HG03135 (cell line): ENCODE results near the gene ATP5PF.
"Not testable (repeated sequence)": the region's sequence is repeated elsewhere in the genome, so short reads cannot be mapped to it uniquely, and the experiment has no call there.

Experiments used
- ATAC-seq: cut with Tn5 transposase; IDR thresholded peaks from one replicate; pipeline ENCODE4 v1.9.1; 2021; ENCODE audit warnings: mild to moderate bottlenecking, moderate library complexity; ENCODE audit not compliant: unreplicated experiment

Gene ATP5PF

DNA sequence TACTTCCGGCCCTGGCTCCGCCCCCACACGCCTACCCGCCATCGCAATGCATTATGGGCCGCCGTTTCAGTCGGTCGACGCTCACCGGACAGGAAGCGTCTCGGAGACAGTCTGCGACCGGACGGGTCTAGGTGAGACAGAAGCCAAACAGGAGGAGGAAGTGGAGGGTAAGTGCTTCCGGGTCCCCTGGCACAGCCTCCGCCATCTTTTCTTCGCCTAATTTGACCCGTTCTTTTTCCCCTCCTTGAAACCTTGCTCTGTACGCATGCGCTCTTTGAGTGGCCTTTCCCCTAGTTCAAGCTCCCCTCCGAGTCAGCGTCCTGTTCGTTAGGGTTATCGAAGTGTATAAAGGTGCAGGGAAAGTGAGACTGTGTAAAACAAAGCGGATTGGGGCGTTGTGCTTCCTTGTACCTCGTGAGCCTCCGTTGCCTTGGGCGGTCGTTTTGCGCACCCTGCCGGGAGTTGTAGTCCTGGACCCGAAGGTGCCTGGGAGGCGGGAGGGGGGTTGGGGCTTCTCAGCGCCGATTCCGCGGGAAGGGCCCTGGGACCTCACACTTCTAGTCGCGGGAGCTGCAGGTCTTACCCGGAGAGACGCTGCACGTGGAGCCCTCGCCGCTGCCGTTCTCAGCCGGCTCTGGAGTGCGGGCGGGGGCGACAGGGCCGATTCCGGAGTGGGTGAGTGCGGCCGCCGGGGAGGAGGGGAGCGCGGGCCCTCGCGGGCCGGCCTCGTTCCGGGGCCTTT is at the start of gene ATP5PF, which contains the start of gene GABPA:
Gene ATP5PF (minus strand): TSS at position 1 of the 742 bp plus-strand sequence. CDS start 5,110 bp downstream, outside the sequence.
Gene GABPA (plus strand): TSS at position 69 of the 742 bp plus-strand sequence. CDS start 6,627 bp downstream, outside the sequence.
- ATAC-seq, result peak; percentile 92

DNA sequence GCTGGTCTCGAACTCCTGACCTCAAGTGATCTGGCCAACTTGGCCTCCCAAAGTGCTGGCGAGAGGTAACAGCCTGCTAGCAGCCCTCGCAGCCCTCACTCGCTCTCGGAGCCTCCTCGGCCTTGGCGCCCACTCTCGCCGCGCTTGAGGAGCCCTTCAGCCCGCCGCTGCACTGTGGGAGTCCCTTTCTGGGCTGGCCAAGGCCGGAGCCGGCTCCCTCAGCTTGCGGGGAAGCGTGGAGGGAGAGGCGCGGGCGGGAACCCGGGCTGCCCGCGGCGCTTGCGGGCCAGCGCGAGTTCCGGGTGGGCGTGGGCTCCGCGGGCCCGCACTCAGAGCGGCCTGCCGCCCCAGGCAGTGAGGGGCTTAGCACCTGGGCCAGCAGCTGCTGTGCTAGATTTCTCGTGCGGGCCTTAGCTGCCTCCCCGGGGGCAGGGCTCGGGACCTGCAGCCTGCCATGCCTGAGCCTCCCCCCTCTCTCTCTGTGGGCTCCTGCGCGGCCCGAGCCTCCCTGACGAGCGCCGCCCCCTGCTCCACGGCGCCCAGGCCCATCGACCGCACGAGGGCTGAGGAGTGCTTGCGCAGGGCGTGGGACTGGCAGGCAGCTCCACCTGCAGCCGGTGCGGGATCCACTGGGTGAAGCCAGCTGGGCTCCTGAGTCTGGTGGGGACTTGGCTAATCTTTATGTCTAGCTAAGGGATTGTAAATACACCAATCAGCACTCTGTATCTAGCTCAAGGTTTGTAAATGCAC is 43.6 kb upstream of the ATP5PF start:
- not testable (repeated sequence) for ATAC-seq

DNA sequence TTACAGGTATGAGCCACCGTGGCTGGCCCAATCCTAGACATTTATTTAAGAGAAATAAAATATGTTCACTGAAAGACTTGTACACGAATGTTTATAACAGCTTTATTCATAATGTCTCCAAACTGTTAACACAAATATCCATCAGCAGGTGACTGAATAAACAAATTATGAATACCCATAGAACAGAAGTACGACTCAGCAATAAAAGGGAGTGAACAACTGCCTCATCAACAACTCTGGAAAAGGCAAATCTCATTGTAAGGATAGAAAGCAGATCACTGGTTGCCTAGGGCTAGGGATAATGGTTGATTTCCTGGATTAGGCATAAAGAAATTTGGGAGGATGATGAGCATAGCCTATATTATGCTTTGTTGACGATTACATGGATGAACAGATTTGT is 41.7 kb upstream of the ATP5PF start:
- ATAC-seq, result no peak

- ATAC-seq, result no peak
These were observed 38.0 kb upstream of the ATP5PF start for GRCh38 chr21:25772686-25773085.

DNA sequence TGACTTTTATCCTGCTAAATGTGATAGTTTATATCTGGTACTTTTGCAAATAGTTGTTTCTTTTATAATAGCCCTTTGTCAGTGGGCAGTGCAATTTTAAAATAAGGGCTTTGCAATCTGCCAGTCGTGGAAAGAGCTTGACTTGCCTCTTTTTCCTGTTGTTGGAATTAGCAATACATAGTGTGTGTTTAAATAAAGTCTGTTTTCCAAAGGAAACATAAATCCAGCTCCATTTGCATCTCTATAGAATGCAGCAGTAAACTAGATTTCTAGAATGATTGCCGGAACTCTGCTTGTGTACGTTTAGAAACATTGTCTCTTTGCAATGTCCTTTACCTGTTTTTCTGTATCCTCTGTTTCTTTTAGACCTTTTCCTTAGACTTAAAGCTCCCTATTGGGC is 33.2 kb upstream of the ATP5PF start:
- ATAC-seq, result no peak

DNA sequence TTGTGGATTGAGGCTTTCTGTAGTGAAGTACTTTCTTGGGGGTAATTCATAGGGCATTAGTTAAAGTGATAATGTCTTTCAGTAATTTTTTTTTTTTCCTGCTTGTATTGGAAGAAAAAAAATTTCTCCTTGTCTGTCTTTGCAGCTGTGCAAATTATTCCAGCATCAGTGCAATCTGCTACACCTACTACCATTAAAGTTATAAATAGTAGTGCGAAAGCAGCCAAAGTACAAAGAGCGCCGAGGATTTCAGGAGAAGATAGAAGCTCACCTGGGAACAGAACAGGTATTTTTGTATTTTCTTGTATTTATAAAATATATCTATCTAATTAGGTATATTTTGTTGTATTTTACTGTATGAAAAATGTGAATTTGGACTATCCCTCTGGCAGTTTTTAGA is 29.4 kb upstream of the ATP5PF start:
- no peak for ATAC-seq

DNA sequence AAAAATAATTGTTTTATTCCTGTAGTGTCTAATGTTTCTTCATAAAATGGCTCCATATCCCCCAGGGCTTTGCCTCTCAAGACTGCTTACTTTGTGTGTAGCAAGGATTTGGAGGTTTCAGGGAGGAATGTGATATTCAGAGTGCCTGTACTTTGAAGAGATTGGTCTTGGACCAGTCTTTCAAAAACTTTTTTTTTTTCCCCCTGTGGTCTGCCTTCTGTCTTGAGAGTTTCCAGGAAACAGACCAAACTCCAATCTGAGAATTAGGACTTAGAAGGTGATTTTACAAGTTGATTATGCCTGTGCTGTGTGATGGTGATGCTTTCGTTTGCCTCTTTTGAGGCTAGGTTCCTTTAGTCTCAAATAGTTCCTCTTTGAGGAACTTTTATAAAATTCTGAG is 26.0 kb upstream of the ATP5PF start:
- no peak for ATAC-seq

GRCh38 chr21:25760061-25760460 is 25.4 kb upstream of the ATP5PF start:
- no peak for ATAC-seq

- no peak for ATAC-seq
These were observed 24.9 kb upstream of the ATP5PF start for GRCh38 chr21:25759573-25759972.

GRCh38 chr21:25757531-25757930 is 22.8 kb upstream of the ATP5PF start:
- ATAC-seq, result no peak

DNA sequence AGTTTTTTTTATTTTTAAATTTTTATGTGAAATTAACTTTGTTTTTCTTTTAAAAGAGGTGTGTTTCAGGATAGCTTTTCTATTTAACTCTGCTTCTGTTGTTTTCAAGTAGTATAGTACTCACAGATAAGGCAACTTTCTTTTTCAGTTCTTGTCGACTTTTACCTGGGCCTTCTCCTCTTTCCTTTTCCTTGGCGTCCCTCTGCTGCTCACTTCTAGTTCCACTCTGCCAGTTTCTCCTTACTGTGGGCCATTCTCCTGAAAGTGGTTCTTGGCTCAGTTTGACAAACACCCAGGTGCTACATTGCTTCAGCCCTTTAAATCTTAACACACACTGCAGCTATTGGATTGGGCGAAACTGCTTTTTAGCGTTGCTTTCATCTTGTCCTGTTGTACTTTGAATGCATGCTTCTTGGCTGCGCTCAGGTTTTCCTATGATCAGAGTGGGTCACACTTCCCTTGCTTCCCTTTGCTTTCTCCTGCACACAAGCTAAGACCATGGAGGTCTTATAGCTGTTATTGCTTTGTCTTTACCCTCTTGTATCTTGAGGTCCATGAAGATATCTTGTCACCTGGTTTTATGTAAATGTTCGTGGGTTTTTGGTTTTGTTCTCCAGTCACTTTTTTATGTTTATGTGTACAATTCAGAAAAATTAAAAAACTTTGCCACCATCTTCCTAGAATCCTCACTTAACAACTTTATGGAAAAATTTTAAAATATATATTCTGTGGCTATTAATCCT is 21.7 kb upstream of the ATP5PF start:
- no peak for ATAC-seq

DNA sequence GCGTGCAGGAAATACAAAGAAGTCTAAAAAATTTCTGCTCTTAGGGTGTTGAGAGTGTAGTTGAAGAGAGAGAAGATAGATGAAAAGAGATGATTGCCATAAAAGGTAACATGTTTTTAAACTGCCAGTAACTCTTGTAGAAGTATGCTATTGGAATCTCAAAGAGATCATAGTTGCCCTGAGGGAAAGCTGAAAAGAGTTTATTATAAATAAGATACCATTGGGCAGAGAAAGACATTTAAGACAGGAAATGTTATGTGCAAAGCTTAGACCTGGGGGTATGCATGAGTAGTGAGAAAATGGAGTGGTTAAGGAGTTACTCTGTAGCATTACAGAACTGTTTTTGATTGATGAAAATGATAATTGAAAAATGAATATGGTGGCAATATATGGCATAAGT is 17.7 kb upstream of the ATP5PF start:
- no peak for ATAC-seq

GRCh38 chr21:25750085-25750484 is 15.4 kb upstream of the ATP5PF start:
- no peak for ATAC-seq

- no peak for ATAC-seq
These were observed 10.2 kb upstream of the ATP5PF start for GRCh38 chr21:25744854-25745253.

GRCh38 chr21:25742900-25743299 is 8.2 kb upstream of the ATP5PF start:
- no peak for ATAC-seq

DNA sequence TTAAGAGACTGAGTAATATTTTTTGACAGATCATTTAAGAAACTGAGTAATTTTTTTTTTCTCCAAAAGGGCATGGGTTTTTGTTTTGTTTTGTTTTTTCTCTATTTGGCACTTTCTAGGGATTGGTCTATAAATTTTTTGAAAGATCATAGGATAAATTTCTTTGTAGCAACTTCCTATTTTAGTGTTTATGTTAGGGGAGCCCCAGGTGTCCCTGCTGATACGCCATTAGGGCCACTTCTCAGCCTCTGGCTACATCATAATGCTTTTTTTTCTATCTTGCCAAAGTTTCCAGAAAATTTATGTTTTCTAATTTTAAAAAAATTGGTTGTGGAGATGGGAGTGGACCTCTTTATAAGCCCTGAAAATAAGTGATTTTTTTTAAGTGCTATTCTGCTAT is 2.7 kb upstream of the ATP5PF start:
- no peak for ATAC-seq

GRCh38 chr21:25735646-25736597 is 1.2 kb upstream of the ATP5PF start:
- ATAC-seq, result peak; percentile 8

GRCh38 chr21:25734654-25734903 is 125 bp downstream of the ATP5PF start:
- no peak for ATAC-seq

- ATAC-seq, result peak; percentile 14
These were observed 648 bp downstream of the ATP5PF start for GRCh38 chr21:25733859-25734653.
